Right ventricle myocardium inferior (tissue), 1 donor: Measurements from ENCODE around the gene ANKRD35. TPM values are rescaled to one million over a fixed set of nuclear protein-coding genes. Genes with fewer than 3 reads are reported as not detected.
"Not testable (repeated sequence)": the region's sequence is repeated elsewhere in the genome, so short reads cannot be mapped to it uniquely, and the experiment has no call there.

Experiments
- ATAC-seq: fragments of 200-7000 bp; cut with Tn5 transposase; one replicate; pipeline ENCODE4 v1.9.1; 2020; ENCODE audit warnings: mild to moderate bottlenecking, moderate library complexity
- DNase-seq: peaks from one replicate; pipeline ENCODE4 v3.0.0; 2021; ENCODE audit errors: missing footprints
- intact Hi-C: fragments of 100-400 bp; cut with DNase I; formaldehyde crosslinking; loops from one replicate; pipeline ENCODE4 v1.11.0; 2022
- microRNA-seq: library from miRNA; unstranded; fragments of <30 nt; microRNA quantifications from one replicate; pipeline ENCODE4 v1.2.0, GENCODE V29; 2020
- total RNA-seq: library from RNA; stranded (reverse); fragmentation: NEBNext Ultra II Directional; extraction: Animal tissue kit (Norgen Biotek cat#: 25700); gene quantifications from one replicate; pipeline ENCODE4 v1.2.1, GENCODE V29; 2021
- donor health status: DM: no; HTN: yes; CAD: no; lungs with severe emphysema.

ANKRD35 gene
- total RNA-seq, 1 donor from 2014 or later = 1.1 TPM

GRCh38 chr1:145826030-145826429, 59.6 kb downstream of the ANKRD35 start:
- no peak for ATAC-seq
- intact Hi-C loops = loop anchor here (10.0 kb wide), 1 partner anchor 81 kb away; no protein-coding TSS in a partner anchor
- DNase-seq = no peak

DNA sequence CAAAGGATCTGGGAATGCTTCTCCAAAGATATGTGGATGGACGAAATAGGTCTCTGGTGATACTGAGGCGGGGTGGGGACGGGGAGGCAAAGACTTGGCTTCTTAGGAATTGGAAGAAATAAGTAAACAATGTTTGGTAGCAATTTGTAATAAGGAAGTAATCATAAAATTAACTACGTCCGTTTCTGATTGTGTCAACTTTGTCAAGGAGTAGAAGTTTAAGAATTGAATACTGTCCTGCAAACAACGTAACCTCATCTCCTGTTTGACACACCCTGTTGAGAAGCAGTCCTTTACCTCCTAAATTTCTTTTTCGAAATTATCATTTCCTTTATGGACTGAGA, 61.2 kb downstream of the ANKRD35 start:
- ATAC-seq (no peak), DNase-seq (no peak)
- intact Hi-C loops = loop anchor here (5.0 to 10.0 kb wide), 2 partner anchors 42 to 80 kb away; no protein-coding TSS in a partner anchor

GRCh38 chr1:145823565-145824498, 61.8 kb downstream of the ANKRD35 start, which contains the start of the genes POLR3C and RNF115:
POLR3C (plus strand) TSS chr1:145824200; CDS start chr1:145825777, 1,577 bp downstream.
RNF115 (minus strand) TSS chr1:145824095; CDS start chr1:145823873, 222 bp downstream.
- ATAC-seq (peak; percentile 97), DNase-seq (peak; percentile 97)
- intact Hi-C loops = loop anchor here (5.0 to 10.0 kb wide), 2 partner anchors 42 to 79 kb away; no protein-coding TSS in a partner anchor

DNA sequence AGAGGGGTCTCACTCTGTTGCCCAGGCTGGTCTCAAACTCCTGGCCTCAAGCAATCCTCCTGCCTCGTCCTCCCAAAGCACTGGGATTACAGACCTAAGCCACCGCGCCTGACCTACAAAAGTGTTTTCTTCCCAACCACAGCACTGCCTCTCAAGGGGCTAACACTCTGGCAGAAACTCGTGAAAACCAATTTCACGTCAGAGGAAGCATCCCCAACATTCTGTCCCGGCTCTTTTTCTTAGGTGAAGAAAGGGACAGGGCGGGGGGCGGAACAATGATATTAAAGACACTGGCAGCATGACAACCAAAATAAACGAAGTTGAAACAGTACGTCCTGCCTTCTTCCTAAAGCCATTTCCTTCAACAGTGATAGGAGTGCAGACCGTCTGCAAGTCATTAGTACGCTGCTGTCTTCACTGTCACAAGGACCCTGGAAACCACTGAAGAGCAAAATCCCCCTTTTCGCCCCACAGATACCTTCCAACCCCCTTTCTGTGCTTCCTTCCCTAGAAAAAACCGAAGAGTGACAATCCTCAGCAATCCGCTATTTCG, 62.8 kb downstream of the ANKRD35 start:
- not testable (repeated sequence) for ATAC-seq
- intact Hi-C loops = loop anchor here (5.0 to 10.0 kb wide), 2 partner anchors 41 to 78 kb away; no protein-coding TSS in a partner anchor

DNA sequence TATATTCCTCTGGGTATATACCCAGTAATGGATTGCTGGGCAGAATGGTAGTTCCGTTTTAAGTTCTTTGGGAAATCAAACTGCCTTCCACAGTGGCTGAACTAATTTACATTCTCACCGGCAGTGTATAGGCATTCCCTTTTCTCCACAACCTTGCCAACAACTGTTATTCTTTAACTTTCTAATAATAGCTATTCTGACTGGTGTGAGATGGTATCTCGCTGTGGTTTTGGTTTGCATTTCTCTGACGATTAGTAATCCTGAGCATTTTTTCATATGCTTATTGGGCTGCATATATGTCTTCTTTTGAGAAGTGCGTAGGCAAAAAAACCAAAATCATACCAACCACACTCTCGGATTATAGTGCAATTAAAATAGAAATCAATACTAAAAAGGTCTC, 67.6 kb downstream of the ANKRD35 start:
- not testable (repeated sequence) for ATAC-seq

More for the DNA sequence above, 62.8 kb downstream of the ANKRD35 start:
- not testable (repeated sequence) for DNase-seq

More for the DNA sequence above, 67.6 kb downstream of the ANKRD35 start:
- DNase-seq, intact Hi-C loops: not testable (repeated sequence)

Small RNAs within 50 kb of the gene (microRNA-seq; reads per million reads assigned to microRNA genes)
- gene MIR6736 = not detected

Other genes starting within 250 kb of the ANKRD35 start
- gene PDZK1, start 178.5 kb downstream of the ANKRD35 start, total RNA-seq = 0.30 TPM
- not detected for gene CD160, start 166.4 kb downstream of the ANKRD35 start, total RNA-seq
- 47.9 TPM for gene RNF115, start 61.8 kb downstream of the ANKRD35 start, total RNA-seq
- gene POLR3C, start 61.7 kb downstream of the ANKRD35 start, total RNA-seq = 11.4 TPM
- gene NUDT17, start 40.2 kb downstream of the ANKRD35 start, total RNA-seq = 3.3 TPM
- gene PIAS3, start 26.8 kb downstream of the ANKRD35 start, total RNA-seq = 15.7 TPM
- gene ITGA10, start 24.2 kb upstream of the ANKRD35 start, total RNA-seq = 0.73 TPM
- 19.2 TPM for gene PEX11B, start 32.9 kb upstream of the ANKRD35 start, total RNA-seq
- gene RBM8A, start 41.6 kb upstream of the ANKRD35 start, total RNA-seq = 63.6 TPM
- gene LIX1L, start 72.2 kb upstream of the ANKRD35 start, total RNA-seq = 25.8 TPM
- gene ANKRD34A, start 78.7 kb upstream of the ANKRD35 start, total RNA-seq = 0.62 TPM
- 49.1 TPM for gene POLR3GL, start 78.8 kb upstream of the ANKRD35 start, total RNA-seq
- gene TXNIP, start 110.7 kb upstream of the ANKRD35 start, total RNA-seq = 1,017 TPM
- gene HJV, start 135.9 kb upstream of the ANKRD35 start, total RNA-seq = 71.0 TPM